Measurements from ENCODE around the gene CLEC16A.

Gene CLEC16A

GRCh38 chr16:11147754-11148444 lies 203.5 kb downstream of the CLEC16A start:
- no peaks in the 10 kb centered on the region for H3K9me3 ChIP-seq (ENCODE audit: control insufficient read depth, insufficient read depth, low read depth, low read length)
- no peak overlapping the region for H3K9ac ChIP-seq (ENCODE audit: low read length)
- no peaks in the 10 kb centered on the region for H3K36me3 ChIP-seq (ENCODE audit: control insufficient read depth, insufficient read depth, low read length)
- H3K27me3 ChIP-seq (ENCODE audit: control insufficient read depth, insufficient read depth, low read length): no peaks in the 10 kb centered on the region
- no peak overlapping the region for H3K27ac ChIP-seq (ENCODE audit: low read depth, low read length)
- no peaks in the 10 kb centered on the region for H3K4me1 ChIP-seq (ENCODE audit: control insufficient read depth, insufficient read depth, low read length)
- no peak overlapping the region for H3K4me3 ChIP-seq (ENCODE audit: low read depth, low read length)

DNA sequence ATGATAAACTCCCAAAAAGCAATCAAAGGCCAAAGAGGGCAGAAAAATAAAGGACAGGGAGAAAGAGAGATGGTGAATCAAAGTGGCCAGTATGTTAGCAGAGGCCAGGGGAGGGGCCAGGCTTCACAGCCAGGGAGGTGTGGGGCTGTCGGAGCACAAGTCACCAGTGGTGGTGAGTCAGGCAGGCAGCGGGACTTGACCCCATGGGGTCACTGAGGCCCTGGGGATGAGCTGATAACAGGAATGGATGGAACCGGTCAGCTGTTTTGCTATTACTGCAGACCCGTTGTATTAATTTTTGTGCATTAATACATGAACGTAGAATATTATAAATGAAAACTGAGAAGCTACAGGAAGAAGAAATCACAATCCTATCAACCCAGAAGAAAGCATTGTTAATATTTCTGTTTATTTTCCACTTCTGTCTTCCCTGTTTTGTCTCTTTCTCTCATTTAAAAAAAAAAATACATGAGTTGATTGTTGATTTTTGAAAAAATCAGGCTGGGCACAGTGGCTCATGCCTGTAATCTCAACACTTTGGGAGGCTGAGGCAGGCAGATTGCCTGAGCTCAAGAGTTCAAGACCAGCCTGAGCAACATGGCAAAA lies 204.8 kb downstream of the CLEC16A start:
- Histone ChIP-seq H3K9me3 (ENCODE audit: control insufficient read depth, insufficient read depth, low read depth, low read length) (no peaks in the 10 kb centered on the region), H3K4me1 (ENCODE audit: control insufficient read depth, insufficient read depth, low read length) (no peaks in the 10 kb centered on the region), H3K36me3 (ENCODE audit: control insufficient read depth, insufficient read depth, low read length) (no peaks in the 10 kb centered on the region), H3K4me3 (ENCODE audit: low read depth, low read length) (no peak overlapping the region), H3K27me3 (ENCODE audit: control insufficient read depth, insufficient read depth, low read length) (no peaks in the 10 kb centered on the region), H3K27ac (ENCODE audit: low read depth, low read length) (no peak overlapping the region), H3K9ac (ENCODE audit: low read length) (no peak overlapping the region)

GRCh38 chr16:11150190-11150589 lies 205.8 kb downstream of the CLEC16A start:
- no peak overlapping the region for H3K9ac ChIP-seq (ENCODE audit: low read length)

DNA sequence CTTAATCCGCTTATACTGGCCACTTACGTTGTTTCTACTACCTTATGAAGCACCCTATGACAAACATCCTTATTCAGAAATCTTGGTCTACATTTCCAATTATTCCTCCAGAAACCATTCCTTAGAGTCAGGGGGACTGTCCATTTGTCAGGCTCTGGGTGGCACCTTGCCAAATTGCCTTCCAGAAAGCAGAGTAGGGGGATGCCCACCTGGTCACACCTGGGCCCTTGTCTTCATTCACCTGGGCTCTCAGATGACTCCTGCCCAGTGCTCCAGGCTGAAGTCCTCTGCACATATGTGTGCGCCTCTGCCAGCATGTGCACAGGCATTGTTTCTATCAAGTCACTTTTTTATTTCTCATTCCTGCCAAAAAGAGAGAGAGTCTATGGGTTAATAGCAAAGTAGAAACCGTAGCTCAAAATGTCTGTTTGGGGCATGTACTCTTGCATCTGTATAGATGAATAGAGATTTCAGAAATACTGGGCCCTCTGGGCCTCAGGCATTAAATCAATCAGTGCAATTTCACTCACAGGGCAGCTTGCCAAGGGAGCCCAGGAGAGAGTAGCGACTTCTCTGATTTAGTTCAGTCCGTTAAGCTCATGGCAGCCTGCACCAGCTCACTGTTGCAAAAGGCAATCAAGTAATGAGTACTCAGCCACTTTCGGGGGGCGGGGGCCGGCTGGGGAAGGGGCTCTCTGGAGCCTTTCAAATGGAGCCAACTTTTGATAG lies 207.0 kb downstream of the CLEC16A start:
- H3K36me3 ChIP-seq (ENCODE audit: control insufficient read depth, insufficient read depth, low read length): no peaks in the 10 kb centered on the region
- H3K4me1 ChIP-seq (ENCODE audit: control insufficient read depth, insufficient read depth, low read length): no peaks in the 10 kb centered on the region
- H3K4me3 ChIP-seq (ENCODE audit: low read depth, low read length): no peak overlapping the region
- H3K27ac ChIP-seq (ENCODE audit: low read depth, low read length): no peak overlapping the region
- no peaks in the 10 kb centered on the region for H3K27me3 ChIP-seq (ENCODE audit: control insufficient read depth, insufficient read depth, low read length)
- no peaks in the 10 kb centered on the region for H3K9me3 ChIP-seq (ENCODE audit: control insufficient read depth, insufficient read depth, low read depth, low read length)
- H3K9ac ChIP-seq (ENCODE audit: low read length): no peak overlapping the region

More at GRCh38 chr16:11150190-11150589, 205.8 kb downstream of the CLEC16A start:
- no peak overlapping the region for H3K27ac ChIP-seq (ENCODE audit: low read depth, low read length)
- H3K4me3 ChIP-seq (ENCODE audit: low read depth, low read length): no peak overlapping the region
- H3K9me3 ChIP-seq (ENCODE audit: control insufficient read depth, insufficient read depth, low read depth, low read length): no peaks in the 10 kb centered on the region
- no peaks in the 10 kb centered on the region for H3K4me1 ChIP-seq (ENCODE audit: control insufficient read depth, insufficient read depth, low read length)
- no peaks in the 10 kb centered on the region for H3K27me3 ChIP-seq (ENCODE audit: control insufficient read depth, insufficient read depth, low read length)
- H3K36me3 ChIP-seq (ENCODE audit: control insufficient read depth, insufficient read depth, low read length): no peaks in the 10 kb centered on the region

DNA sequence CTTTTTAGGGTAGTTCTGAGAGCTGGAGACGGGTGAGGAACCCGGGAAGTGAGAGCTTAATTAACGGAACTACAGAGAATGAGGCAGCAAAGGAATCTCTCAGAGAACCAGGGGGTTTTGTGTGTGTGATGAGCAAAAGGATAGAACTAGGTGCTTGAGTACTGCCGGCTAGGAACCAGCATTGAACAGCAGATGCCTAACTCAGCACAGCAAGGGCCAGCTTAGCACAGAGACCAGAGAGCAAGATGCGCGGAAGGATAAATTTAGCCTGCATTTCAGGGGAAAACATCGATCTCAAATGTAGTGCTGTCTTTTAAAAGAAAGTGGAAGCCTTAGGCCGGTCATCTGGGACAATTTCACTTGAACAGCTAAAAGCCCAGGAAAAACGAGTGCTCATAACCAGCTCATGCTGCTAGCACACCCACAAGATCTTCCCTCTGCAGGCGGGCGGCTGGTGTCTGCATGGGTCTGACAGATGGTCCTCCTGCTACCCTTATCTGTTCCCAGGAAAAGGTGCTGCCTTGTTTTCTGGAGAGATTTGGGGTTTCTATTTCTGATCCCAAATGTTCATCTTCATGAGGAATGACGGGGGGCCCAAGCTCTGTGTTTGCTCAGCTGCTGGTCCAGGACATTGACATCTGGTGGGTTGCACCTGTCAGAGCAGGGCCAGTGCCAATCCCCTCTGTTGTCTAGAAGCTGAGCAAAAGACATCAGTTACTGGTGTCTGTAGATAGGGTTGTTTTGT lies 207.7 kb downstream of the CLEC16A start:
- no peaks in the 10 kb centered on the region for H3K36me3 ChIP-seq (ENCODE audit: control insufficient read depth, insufficient read depth, low read length)
- H3K9ac ChIP-seq (ENCODE audit: low read length): no peak overlapping the region
- H3K9me3 ChIP-seq (ENCODE audit: control insufficient read depth, insufficient read depth, low read depth, low read length): no peaks in the 10 kb centered on the region
- H3K4me3 ChIP-seq (ENCODE audit: low read depth, low read length): no peak overlapping the region
- H3K4me1 ChIP-seq (ENCODE audit: control insufficient read depth, insufficient read depth, low read length): no peaks in the 10 kb centered on the region
- H3K27me3 ChIP-seq (ENCODE audit: control insufficient read depth, insufficient read depth, low read length): no peaks in the 10 kb centered on the region
- no peak overlapping the region for H3K27ac ChIP-seq (ENCODE audit: low read depth, low read length)

GRCh38 chr16:11152677-11153331 lies 208.4 kb downstream of the CLEC16A start:
- Histone ChIP-seq H3K4me3 (ENCODE audit: low read depth, low read length) (no peak overlapping the region), H3K27me3 (ENCODE audit: control insufficient read depth, insufficient read depth, low read length) (no peaks in the 10 kb centered on the region), H3K9ac (ENCODE audit: low read length) (no peak overlapping the region), H3K4me1 (ENCODE audit: control insufficient read depth, insufficient read depth, low read length) (no peaks in the 10 kb centered on the region), H3K9me3 (ENCODE audit: control insufficient read depth, insufficient read depth, low read depth, low read length) (no peaks in the 10 kb centered on the region), H3K27ac (ENCODE audit: low read depth, low read length) (no peak overlapping the region), H3K36me3 (ENCODE audit: control insufficient read depth, insufficient read depth, low read length) (no peaks in the 10 kb centered on the region)

DNA sequence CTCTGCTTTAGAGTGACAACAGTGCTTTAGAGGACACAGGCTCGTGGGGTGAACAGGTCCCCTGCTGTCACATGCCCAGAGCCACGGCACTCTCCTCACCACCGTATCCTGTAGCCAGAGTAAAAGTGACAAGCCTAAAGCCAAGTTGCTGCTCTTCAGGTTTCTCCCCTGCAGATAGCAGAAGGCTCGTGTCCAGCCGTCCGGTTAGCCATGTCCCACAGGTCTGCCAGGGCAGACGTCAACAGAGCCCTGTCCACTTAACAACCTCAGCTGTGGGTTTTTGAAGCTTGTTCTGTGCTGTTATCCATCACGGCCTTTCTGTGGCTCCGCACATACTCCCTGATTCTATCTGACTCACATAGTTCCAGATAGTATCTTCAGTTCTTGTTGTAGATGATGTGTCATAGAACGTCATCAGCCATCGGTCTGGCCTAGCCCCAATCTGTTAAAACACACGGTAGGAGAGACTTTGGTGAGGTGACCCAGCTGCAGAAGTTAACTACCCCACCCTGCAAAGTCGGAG lies 211.0 kb downstream of the CLEC16A start:
- H3K4me1 ChIP-seq (ENCODE audit: control insufficient read depth, insufficient read depth, low read length): no peaks in the 10 kb centered on the region
- no peak overlapping the region for H3K27ac ChIP-seq (ENCODE audit: low read depth, low read length)
- no peaks in the 10 kb centered on the region for H3K9me3 ChIP-seq (ENCODE audit: control insufficient read depth, insufficient read depth, low read depth, low read length)
- H3K4me3 ChIP-seq (ENCODE audit: low read depth, low read length): no peak overlapping the region
- no peaks in the 10 kb centered on the region for H3K27me3 ChIP-seq (ENCODE audit: control insufficient read depth, insufficient read depth, low read length)
- no peak overlapping the region for H3K9ac ChIP-seq (ENCODE audit: low read length)
- no peaks in the 10 kb centered on the region for H3K36me3 ChIP-seq (ENCODE audit: control insufficient read depth, insufficient read depth, low read length)

- Histone ChIP-seq H3K27ac (ENCODE audit: low read depth, low read length) (no peak overlapping the region), H3K4me3 (ENCODE audit: low read depth, low read length) (no peak overlapping the region), H3K36me3 (ENCODE audit: control insufficient read depth, insufficient read depth, low read length) (no peaks in the 10 kb centered on the region), H3K4me1 (ENCODE audit: control insufficient read depth, insufficient read depth, low read length) (no peaks in the 10 kb centered on the region), H3K9ac (ENCODE audit: low read length) (no peak overlapping the region), H3K9me3 (ENCODE audit: control insufficient read depth, insufficient read depth, low read depth, low read length) (no peaks in the 10 kb centered on the region), H3K27me3 (ENCODE audit: control insufficient read depth, insufficient read depth, low read length) (no peaks in the 10 kb centered on the region)
Observed at GRCh38 chr16:11156401-11156800, 212.0 kb downstream of the CLEC16A start.

GRCh38 chr16:11157143-11157542 lies 212.8 kb downstream of the CLEC16A start:
- Histone ChIP-seq H3K4me3 (ENCODE audit: low read depth, low read length) (no peak overlapping the region), H3K27me3 (ENCODE audit: control insufficient read depth, insufficient read depth, low read length) (no peaks in the 10 kb centered on the region), H3K4me1 (ENCODE audit: control insufficient read depth, insufficient read depth, low read length) (no peaks in the 10 kb centered on the region), H3K9me3 (ENCODE audit: control insufficient read depth, insufficient read depth, low read depth, low read length) (no peaks in the 10 kb centered on the region), H3K27ac (ENCODE audit: low read depth, low read length) (no peak overlapping the region), H3K9ac (ENCODE audit: low read length) (no peak overlapping the region), H3K36me3 (ENCODE audit: control insufficient read depth, insufficient read depth, low read length) (no peaks in the 10 kb centered on the region)

DNA sequence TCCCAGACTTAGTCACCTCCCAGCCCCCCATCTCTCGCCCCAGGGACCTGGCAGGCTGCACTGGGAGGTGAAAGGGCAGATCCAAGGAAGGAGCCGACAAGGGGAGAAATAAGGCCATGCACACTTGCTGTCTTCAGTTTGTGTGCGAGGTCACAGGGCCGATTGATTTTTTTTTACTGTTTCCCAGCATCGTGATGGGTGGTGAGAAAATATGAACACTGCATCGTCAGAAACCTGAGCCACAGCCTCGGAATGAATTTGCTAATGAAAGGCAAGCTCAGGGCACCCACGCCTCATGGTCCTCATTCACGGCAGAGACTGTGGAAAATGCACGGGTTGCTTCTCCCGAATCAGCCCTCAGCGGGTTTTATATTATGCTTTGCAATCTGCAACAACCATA lies 213.7 kb downstream of the CLEC16A start:
- H3K9ac ChIP-seq (ENCODE audit: low read length): no peak overlapping the region
- no peaks in the 10 kb centered on the region for H3K4me1 ChIP-seq (ENCODE audit: control insufficient read depth, insufficient read depth, low read length)
- H3K4me3 ChIP-seq (ENCODE audit: low read depth, low read length): no peak overlapping the region
- H3K9me3 ChIP-seq (ENCODE audit: control insufficient read depth, insufficient read depth, low read depth, low read length): no peaks in the 10 kb centered on the region
- H3K36me3 ChIP-seq (ENCODE audit: control insufficient read depth, insufficient read depth, low read length): no peaks in the 10 kb centered on the region
- no peaks in the 10 kb centered on the region for H3K27me3 ChIP-seq (ENCODE audit: control insufficient read depth, insufficient read depth, low read length)
- no peak overlapping the region for H3K27ac ChIP-seq (ENCODE audit: low read depth, low read length)
